ENCODE measurements around the gene FCN1.

FCN1 gene

GRCh38 chr9:134870301-134870694 is 47.4 kb downstream of the FCN1 start:
- no CpG with 5 or more reads among the region's 11 CpGs for WGBS (ENCODE audit: extremely low coverage, insufficient coverage, low lambda C conversion rate)
- no peak overlapping the region for H3K27ac ChIP-seq (ENCODE audit: low read depth, low read length)
- no peak overlapping the region for H2BK15ac ChIP-seq (replicated peaks; ENCODE audit: low read depth)
- DNase-seq: no peak
- H4K8ac ChIP-seq (ENCODE audit: low read depth, low read length): no peak overlapping the region
- no peaks in the 10 kb centered on the region for H3K79me2 ChIP-seq (ENCODE audit: control insufficient read depth, insufficient read depth, low read length)
- no peak overlapping the region for H2BK5ac ChIP-seq (ENCODE audit: low read length)
- no peak overlapping the region for H3K23ac ChIP-seq (ENCODE audit: low read length)
- no peak overlapping the region for H4K5ac ChIP-seq (ENCODE audit: low read length)
- no peak overlapping the region for H3K56ac ChIP-seq (ENCODE audit: low read length)
- H2AK5ac ChIP-seq (ENCODE audit: low read length): no peak overlapping the region
- H3K79me1 ChIP-seq (ENCODE audit: low read length): no peaks in the 10 kb centered on the region
- no peak overlapping the region for H3K4me2 ChIP-seq (ENCODE audit: low read length)
- no peak overlapping the region for H3K4me3 ChIP-seq (ENCODE audit: low read length)
- H3K4ac ChIP-seq (ENCODE audit: low read depth, low read length): no peak overlapping the region
- no peaks in the 10 kb centered on the region for H3K4me1 ChIP-seq (ENCODE audit: control insufficient read depth, low read depth, low read length)
- H3K9ac ChIP-seq (ENCODE audit: low read length): no peak overlapping the region
- H2BK120ac ChIP-seq (ENCODE audit: low read depth, low read length): no peak overlapping the region
- no peaks in the 10 kb centered on the region for H3K36me3 ChIP-seq (ENCODE audit: control insufficient read depth, insufficient read depth, low read length)
- no peaks in the 10 kb centered on the region for H3K27me3 ChIP-seq (ENCODE audit: insufficient read depth, low read length, poor library complexity)
- H3K18ac ChIP-seq (ENCODE audit: low read length): no peak overlapping the region

GRCh38 chr9:134869554-134870300 is 48.0 kb downstream of the FCN1 start:
- H2AK5ac ChIP-seq (ENCODE audit: low read length): no peak overlapping the region
- H3K4ac ChIP-seq (ENCODE audit: low read depth, low read length): no peak overlapping the region
- no peak overlapping the region for H3K4me3 ChIP-seq (ENCODE audit: low read length)
- H3K56ac ChIP-seq (ENCODE audit: low read length): no peak overlapping the region
- H3K4me2 ChIP-seq (ENCODE audit: low read length): no peak overlapping the region
- no peak overlapping the region for H2BK15ac ChIP-seq (replicated peaks; ENCODE audit: low read depth)
- no peaks in the 10 kb centered on the region for H3K4me1 ChIP-seq (ENCODE audit: control insufficient read depth, low read depth, low read length)
- H4K8ac ChIP-seq (ENCODE audit: low read depth, low read length): no peak overlapping the region
- H2BK120ac ChIP-seq (ENCODE audit: low read depth, low read length): no peak overlapping the region
- DNase-seq: no peak
- H3K36me3 ChIP-seq (ENCODE audit: control insufficient read depth, insufficient read depth, low read length): no peaks in the 10 kb centered on the region
- H3K18ac ChIP-seq (ENCODE audit: low read length): no peak overlapping the region
- H3K79me1 ChIP-seq (ENCODE audit: low read length): no peaks in the 10 kb centered on the region
- no peaks in the 10 kb centered on the region for H3K27me3 ChIP-seq (ENCODE audit: insufficient read depth, low read length, poor library complexity)
- H3K23ac ChIP-seq (ENCODE audit: low read length): no peak overlapping the region
- no peaks in the 10 kb centered on the region for H3K79me2 ChIP-seq (ENCODE audit: control insufficient read depth, insufficient read depth, low read length)
- H3K27ac ChIP-seq (ENCODE audit: low read depth, low read length): no peak overlapping the region
- no CpG with 5 or more reads among the region's 17 CpGs for WGBS (ENCODE audit: extremely low coverage, insufficient coverage, low lambda C conversion rate)
- H2BK5ac ChIP-seq (ENCODE audit: low read length): no peak overlapping the region
- no peak overlapping the region for H3K9ac ChIP-seq (ENCODE audit: low read length)
- no peak overlapping the region for H4K5ac ChIP-seq (ENCODE audit: low read length)

- Histone ChIP-seq H3K4me3 (ENCODE audit: low read length) (no peak overlapping the region), H3K9ac (ENCODE audit: low read length) (no peak overlapping the region), H3K4me1 (ENCODE audit: control insufficient read depth, low read depth, low read length) (no peaks in the 10 kb centered on the region), H3K79me1 (ENCODE audit: low read length) (no peaks in the 10 kb centered on the region), H3K23ac (ENCODE audit: low read length) (no peak overlapping the region), H3K36me3 (ENCODE audit: control insufficient read depth, insufficient read depth, low read length) (no peaks in the 10 kb centered on the region), H4K5ac (ENCODE audit: low read length) (no peak overlapping the region), H3K4me2 (ENCODE audit: low read length) (no peak overlapping the region), H4K8ac (ENCODE audit: low read depth, low read length) (no peak overlapping the region), H2BK15ac (replicated peaks; ENCODE audit: low read depth) (no peak overlapping the region), H3K79me2 (ENCODE audit: control insufficient read depth, insufficient read depth, low read length) (no peaks in the 10 kb centered on the region), H2BK5ac (ENCODE audit: low read length) (no peak overlapping the region), H3K27ac (ENCODE audit: low read depth, low read length) (no peak overlapping the region), H3K56ac (ENCODE audit: low read length) (no peak overlapping the region), H2BK120ac (ENCODE audit: low read depth, low read length) (no peak overlapping the region), H3K18ac (ENCODE audit: low read length) (no peak overlapping the region), H2AK5ac (ENCODE audit: low read length) (no peak overlapping the region), H3K4ac (ENCODE audit: low read depth, low read length) (no peak overlapping the region), H3K27me3 (ENCODE audit: insufficient read depth, low read length, poor library complexity) (no peaks in the 10 kb centered on the region)
- WGBS (ENCODE audit: extremely low coverage, insufficient coverage, low lambda C conversion rate): no CpG with 5 or more reads among the region's 25 CpGs
- no peak for DNase-seq
Observed at GRCh38 chr9:134868751-134869553, 48.8 kb downstream of the FCN1 start.

GRCh38 chr9:134867917-134868750 is 49.6 kb downstream of the FCN1 start:
- no peaks in the 10 kb centered on the region for H3K4me1 ChIP-seq (ENCODE audit: control insufficient read depth, low read depth, low read length)
- no CpG with 5 or more reads among the region's 22 CpGs for WGBS (ENCODE audit: extremely low coverage, insufficient coverage, low lambda C conversion rate)
- DNase-seq: no peak

GRCh38 chr9:134864821-134865190 is 52.9 kb downstream of the FCN1 start:
- Histone ChIP-seq H2BK120ac (ENCODE audit: low read depth, low read length) (no peak overlapping the region), H3K9ac (ENCODE audit: low read length) (no peak overlapping the region), H4K8ac (ENCODE audit: low read depth, low read length) (no peak overlapping the region), H2BK5ac (ENCODE audit: low read length) (no peak overlapping the region), H3K79me2 (ENCODE audit: control insufficient read depth, insufficient read depth, low read length) (no peaks in the 10 kb centered on the region), H3K4me3 (ENCODE audit: low read length) (no peak overlapping the region), H3K23ac (ENCODE audit: low read length) (no peak overlapping the region), H3K27me3 (ENCODE audit: insufficient read depth, low read length, poor library complexity) (no peaks in the 10 kb centered on the region), H2AK5ac (ENCODE audit: low read length) (no peak overlapping the region), H3K79me1 (ENCODE audit: low read length) (no peaks in the 10 kb centered on the region), H3K27ac (ENCODE audit: low read depth, low read length) (no peak overlapping the region), H3K56ac (ENCODE audit: low read length) (no peak overlapping the region), H3K4me2 (ENCODE audit: low read length) (no peak overlapping the region), H3K4me1 (ENCODE audit: control insufficient read depth, low read depth, low read length) (no peaks in the 10 kb centered on the region), H3K4ac (ENCODE audit: low read depth, low read length) (no peak overlapping the region), H2BK15ac (replicated peaks; ENCODE audit: low read depth) (no peak overlapping the region), H3K36me3 (ENCODE audit: control insufficient read depth, insufficient read depth, low read length) (no peaks in the 10 kb centered on the region), H4K5ac (ENCODE audit: low read length) (no peak overlapping the region), H3K18ac (ENCODE audit: low read length) (no peak overlapping the region)
- no CpG with 5 or more reads among the region's 13 CpGs for WGBS (ENCODE audit: extremely low coverage, insufficient coverage, low lambda C conversion rate)
- DNase-seq: no peak

More at GRCh38 chr9:134867917-134868750, 49.6 kb downstream of the FCN1 start:
- Histone ChIP-seq H4K5ac (ENCODE audit: low read length) (no peak overlapping the region), H3K4me3 (ENCODE audit: low read length) (no peak overlapping the region), H3K27ac (ENCODE audit: low read depth, low read length) (no peak overlapping the region), H3K23ac (ENCODE audit: low read length) (no peak overlapping the region), H3K4me2 (ENCODE audit: low read length) (no peak overlapping the region), H3K9ac (ENCODE audit: low read length) (no peak overlapping the region), H2BK15ac (replicated peaks; ENCODE audit: low read depth) (no peak overlapping the region), H3K79me2 (ENCODE audit: control insufficient read depth, insufficient read depth, low read length) (no peaks in the 10 kb centered on the region), H3K27me3 (ENCODE audit: insufficient read depth, low read length, poor library complexity) (no peaks in the 10 kb centered on the region), H3K56ac (ENCODE audit: low read length) (no peak overlapping the region), H4K8ac (ENCODE audit: low read depth, low read length) (no peak overlapping the region), H3K79me1 (ENCODE audit: low read length) (no peaks in the 10 kb centered on the region), H2BK120ac (ENCODE audit: low read depth, low read length) (no peak overlapping the region), H3K18ac (ENCODE audit: low read length) (no peak overlapping the region), H3K36me3 (ENCODE audit: control insufficient read depth, insufficient read depth, low read length) (no peaks in the 10 kb centered on the region), H2BK5ac (ENCODE audit: low read length) (no peak overlapping the region), H2AK5ac (ENCODE audit: low read length) (no peak overlapping the region), H3K4ac (ENCODE audit: low read depth, low read length) (no peak overlapping the region)

Measured in mesendoderm (in vitro differentiated cells).